Thyroid gland (tissue), 4 donors: ENCODE results near the gene LRRN3. TPM values are rescaled to one million over a fixed set of nuclear protein-coding genes. Genes with fewer than 3 reads are reported as not detected.

Experiments used
- DNase-seq, 2 donors: peaks; one replicate each; pipeline ENCODE4 v3.0.0-alpha.2; 2019
- H3K27ac ChIP-seq, 3 donors: fragments of 200-600 bp; sonication (generic); 1 replicate in 2 of 3; 2 replicates in 1 of 3; pipeline ENCODE4 v1.5.1; 2016 to 2019; ENCODE audit warnings: mild to moderate bottlenecking in 1 of 3, moderate library complexity in 1 of 3
- H3K27me3 ChIP-seq: fragments of 200-600 bp; sonication (generic); one replicate; pipeline ENCODE4 v1.5.1; 2019
- H3K36me3 ChIP-seq, 2 donors: fragments of 200-600 bp; sonication (generic); one replicate each; pipeline ENCODE4 v1.5.1; 2016 to 2019
- H3K4me1 ChIP-seq, 2 donors: fragments of 200-600 bp; sonication (generic); one replicate each; pipeline ENCODE4 v1.5.1; 2017 to 2019
- H3K4me3 ChIP-seq, 3 donors: fragments of 200-600 bp; sonication (generic); replicated peaks in 1 of 3; 1 replicate in 2 of 3; 2 replicates in 1 of 3; pipeline ENCODE4 v1.5.1; 2016; ENCODE audit warnings: mild to moderate bottlenecking in 1 of 3
- H3K9me3 ChIP-seq: fragments of 200-600 bp; sonication (generic); one replicate; pipeline ENCODE4 v1.5.1; 2017
- POLR2A ChIP-seq, 2 donors: fragments of 450-650 bp; IDR thresholded peaks; one replicate each; pipeline ENCODE4 v1.6.1; 2017; ENCODE audit warnings: antibody characterized with exemption in 2 of 2, mild to moderate bottlenecking in 2 of 2, moderate library complexity in 1 of 2
- WGBS, 2 donors: methylation state at CpG; one replicate each; pipeline ENCODE4 v1.1.5; 2017; 5-methylcytosine and 5-hydroxymethylcytosine counted together
- intact Hi-C: fragments of 100-400 bp; cut with DNase I; formaldehyde crosslinking; loops from one replicate; pipeline ENCODE4 v1.15.1; 2023
- total RNA-seq, 4 donors: library from RNA; depleted of rRNA; stranded (reverse); fragments of >200 nt; gene quantifications; one replicate each; pipeline ENCODE4 v1.2.3, GENCODE V29; 2016
- TF ChIP-seq, protein P1 (sequence below), 6 experiments: fragments of 200-600 bp in 3 of 6; fragments of 450-650 bp in 3 of 6; sonication (generic) in 3 of 6; IDR thresholded peaks; one replicate each; pipeline ENCODE4 v1.5.1; 2016 to 2019; ENCODE audit warnings: antibody characterized with exemption in 6 of 6, mild to moderate bottlenecking in 2 of 6, inconsistent platforms in 1 of 6, moderate library complexity in 1 of 6

The LRRN3 gene
- total RNA-seq, 4 donors from 2014 or later = 5.9 to 15.9 (median 9.7) TPM

DNA sequence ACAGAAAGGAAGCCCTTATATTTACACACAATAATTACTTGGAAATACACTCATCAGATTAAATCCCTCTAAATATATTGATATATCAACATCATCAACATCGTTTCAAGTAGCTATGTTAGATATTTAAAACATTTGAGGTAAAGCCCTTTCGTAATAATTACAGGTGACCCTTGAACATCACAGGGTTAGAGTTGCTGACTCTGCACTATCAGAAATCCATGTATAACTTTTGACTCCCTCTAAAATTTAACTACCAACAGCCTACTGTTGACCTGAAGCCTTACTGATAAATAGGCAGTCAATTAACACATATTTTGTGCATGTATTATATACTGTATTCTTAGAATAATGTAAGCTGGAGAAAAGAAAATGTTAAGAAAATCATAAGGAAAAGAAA, 34.6 kb upstream of the LRRN3 start:
- DNase-seq = no peak
- H3K4me1 ChIP-seq = peaks cover 0 to 9% of the 10 kb centered on the region in 2 donors
- 92 to 95% methylated on average over 2 of the region's 2 CpGs for WGBS, 2 donors
- H3K27me3 ChIP-seq = no peaks in the 10 kb centered on the region
- H3K36me3 ChIP-seq = no peaks in the 10 kb centered on the region
- H3K4me3 ChIP-seq = no peak overlapping the region
- intact Hi-C loops = no loop called here
- H3K9me3 ChIP-seq = no peaks in the 10 kb centered on the region
- H3K27ac ChIP-seq = no peak overlapping the region
- TF ChIP-seq, protein P1, sequence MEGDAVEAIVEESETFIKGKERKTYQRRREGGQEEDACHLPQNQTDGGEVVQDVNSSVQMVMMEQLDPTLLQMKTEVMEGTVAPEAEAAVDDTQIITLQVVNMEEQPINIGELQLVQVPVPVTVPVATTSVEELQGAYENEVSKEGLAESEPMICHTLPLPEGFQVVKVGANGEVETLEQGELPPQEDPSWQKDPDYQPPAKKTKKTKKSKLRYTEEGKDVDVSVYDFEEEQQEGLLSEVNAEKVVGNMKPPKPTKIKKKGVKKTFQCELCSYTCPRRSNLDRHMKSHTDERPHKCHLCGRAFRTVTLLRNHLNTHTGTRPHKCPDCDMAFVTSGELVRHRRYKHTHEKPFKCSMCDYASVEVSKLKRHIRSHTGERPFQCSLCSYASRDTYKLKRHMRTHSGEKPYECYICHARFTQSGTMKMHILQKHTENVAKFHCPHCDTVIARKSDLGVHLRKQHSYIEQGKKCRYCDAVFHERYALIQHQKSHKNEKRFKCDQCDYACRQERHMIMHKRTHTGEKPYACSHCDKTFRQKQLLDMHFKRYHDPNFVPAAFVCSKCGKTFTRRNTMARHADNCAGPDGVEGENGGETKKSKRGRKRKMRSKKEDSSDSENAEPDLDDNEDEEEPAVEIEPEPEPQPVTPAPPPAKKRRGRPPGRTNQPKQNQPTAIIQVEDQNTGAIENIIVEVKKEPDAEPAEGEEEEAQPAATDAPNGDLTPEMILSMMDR (IDR thresholded peaks at IDR 0.05) = no peak
- TF ChIP-seq POLR2A (IDR thresholded peaks at IDR 0.05) = no peak

DNA sequence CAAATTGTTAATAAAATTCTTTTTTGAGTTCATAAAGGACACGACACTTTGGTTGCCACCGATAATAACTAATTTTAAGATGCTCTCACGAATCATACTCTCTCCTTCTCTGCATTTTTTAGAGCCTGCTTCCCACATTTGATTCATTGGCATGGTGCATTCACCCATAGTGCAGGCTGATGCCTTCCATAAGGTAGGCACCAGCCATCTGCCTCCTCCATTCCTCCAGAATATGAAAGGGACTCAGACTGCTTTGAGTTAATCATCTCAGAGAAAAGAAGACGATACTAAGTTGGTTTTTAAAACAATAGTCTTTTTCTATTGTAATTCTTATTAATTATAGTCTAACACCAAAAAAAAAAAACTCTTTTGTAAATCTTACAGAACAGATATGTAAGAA, 33.9 kb upstream of the LRRN3 start:
- Histone ChIP-seq H3K27ac (no peak overlapping the region), H3K9me3 (no peaks in the 10 kb centered on the region), H3K4me1 (peaks cover 0 to 9% of the 10 kb centered on the region in 2 donors), H3K27me3 (no peaks in the 10 kb centered on the region), H3K36me3 (no peaks in the 10 kb centered on the region), H3K4me3 (no peak overlapping the region)
- 96 to 97% methylated on average over 4 of the region's 4 CpGs for WGBS, 2 donors
- TF ChIP-seq, protein P1 (IDR thresholded peaks at IDR 0.05) = no peak
- TF ChIP-seq POLR2A (IDR thresholded peaks at IDR 0.05) = no peak
- intact Hi-C loops = no loop called here
- no peak for DNase-seq

DNA sequence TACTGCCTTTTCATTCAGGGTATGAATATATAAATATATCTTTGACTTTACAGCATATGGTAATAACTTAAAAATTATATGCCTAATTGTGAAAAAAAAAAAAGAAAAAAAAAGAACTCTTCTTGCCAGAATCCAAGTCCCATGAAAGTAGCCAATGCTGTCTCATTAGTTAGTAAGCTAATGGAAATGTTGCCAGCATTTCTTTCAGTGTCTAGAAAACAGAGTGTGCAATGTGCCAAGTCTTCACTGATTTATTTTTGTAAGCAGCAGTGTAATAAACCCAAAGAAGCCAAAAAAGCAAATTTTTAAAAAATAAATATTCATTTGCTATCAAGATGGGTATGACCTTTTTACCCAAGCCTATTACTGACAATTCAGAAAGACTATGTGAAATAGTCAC, 31.1 kb upstream of the LRRN3 start:
- intact Hi-C loops = no loop called here

DNA sequence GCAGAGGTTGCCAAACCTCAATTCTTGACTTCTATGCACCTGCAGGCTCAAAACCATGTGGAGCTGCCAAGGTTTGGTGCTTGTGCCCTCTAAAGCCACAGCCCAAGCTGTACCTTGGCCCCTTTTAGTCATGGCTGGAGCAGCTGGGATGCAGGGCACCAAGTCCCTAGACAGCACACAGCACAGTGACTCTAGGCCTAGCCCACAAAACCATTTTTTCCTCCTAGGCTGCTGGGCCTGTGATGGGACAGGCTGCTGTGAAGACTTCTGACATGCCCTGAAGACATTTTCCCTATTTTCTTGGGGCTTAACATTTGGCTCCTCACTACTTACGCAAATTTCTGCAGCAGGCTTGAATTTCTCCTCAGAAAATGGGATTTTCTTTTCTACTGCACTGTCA, 27.8 kb upstream of the LRRN3 start:
- TF ChIP-seq, protein P1 (IDR thresholded peaks at IDR 0.05) = no peak
- TF ChIP-seq POLR2A (IDR thresholded peaks at IDR 0.05) = no peak
- Histone ChIP-seq H3K4me3 (no peak overlapping the region), H3K36me3 (no peaks in the 10 kb centered on the region), H3K9me3 (no peaks in the 10 kb centered on the region), H3K4me1 (no peaks in the 10 kb centered on the region), H3K27me3 (no peaks in the 10 kb centered on the region), H3K27ac (no peak overlapping the region)
- DNase-seq = no peak
- intact Hi-C loops = no loop called here
- WGBS, 2 donors = 93 to 97% methylated on average over 1 of the region's 1 CpG

More for the DNA sequence above, 31.1 kb upstream of the LRRN3 start:
- H3K9me3 ChIP-seq = no peaks in the 10 kb centered on the region
- no peaks in the 10 kb centered on the region for H3K27me3 ChIP-seq
- no peak for DNase-seq
- TF ChIP-seq POLR2A (IDR thresholded peaks at IDR 0.05) = no peak
- TF ChIP-seq, protein P1 (IDR thresholded peaks at IDR 0.05) = no peak
- no peaks in the 10 kb centered on the region for H3K36me3 ChIP-seq
- no peak overlapping the region for H3K27ac ChIP-seq
- no peak overlapping the region for H3K4me3 ChIP-seq
- no peaks in the 10 kb centered on the region for H3K4me1 ChIP-seq

DNA sequence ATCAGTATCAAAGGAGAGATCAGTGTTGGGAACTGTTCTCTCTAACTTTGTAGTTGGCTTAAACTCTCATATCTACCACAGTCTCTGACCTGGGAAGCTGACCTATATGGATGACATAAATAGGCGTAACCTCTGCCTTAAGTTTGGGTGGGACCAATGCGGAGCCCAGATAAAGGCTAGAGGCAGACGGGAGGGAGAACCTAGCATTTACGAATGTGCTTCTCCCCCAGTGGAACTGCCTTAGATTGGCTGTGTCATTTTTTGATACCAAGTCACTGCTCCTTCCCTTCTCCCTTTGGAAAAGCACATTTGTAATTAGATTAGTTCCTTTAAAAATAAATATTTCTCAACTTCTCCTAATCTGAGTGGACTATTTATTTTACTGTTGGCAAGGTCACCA, 23.7 kb upstream of the LRRN3 start:
- WGBS, 2 donors = 90 to 96% methylated on average over 4 of the region's 4 CpGs
- Histone ChIP-seq H3K27me3 (no peaks in the 10 kb centered on the region), H3K27ac (no peak overlapping the region), H3K36me3 (no peaks in the 10 kb centered on the region), H3K4me3 (no peak overlapping the region), H3K9me3 (no peaks in the 10 kb centered on the region), H3K4me1 (no peaks in the 10 kb centered on the region)
- DNase-seq = no peak
- intact Hi-C loops = no loop called here
- TF ChIP-seq, protein P1 (IDR thresholded peaks at IDR 0.05) = no peak
- no peak for TF ChIP-seq POLR2A (IDR thresholded peaks at IDR 0.05)
